Thyroid gland (tissue), 4 donors: ENCODE measurements around the gene TMEM237.

Source experiments
- POLR2A ChIP-seq, 2 donors: fragments of 450-650 bp; IDR thresholded peaks; one replicate each; pipeline ENCODE4 v1.6.1; 2017; ENCODE audit warnings: antibody characterized with exemption in 2 of 2, mild to moderate bottlenecking in 2 of 2, moderate library complexity in 1 of 2
- TF ChIP-seq, protein P1 (sequence below), 6 experiments: fragments of 200-600 bp in 3 of 6; fragments of 450-650 bp in 3 of 6; sonication (generic) in 3 of 6; IDR thresholded peaks; one replicate each; pipeline ENCODE4 v1.5.1; 2016 to 2019; ENCODE audit warnings: antibody characterized with exemption in 6 of 6, mild to moderate bottlenecking in 2 of 6, inconsistent platforms in 1 of 6, moderate library complexity in 1 of 6

DNA sequence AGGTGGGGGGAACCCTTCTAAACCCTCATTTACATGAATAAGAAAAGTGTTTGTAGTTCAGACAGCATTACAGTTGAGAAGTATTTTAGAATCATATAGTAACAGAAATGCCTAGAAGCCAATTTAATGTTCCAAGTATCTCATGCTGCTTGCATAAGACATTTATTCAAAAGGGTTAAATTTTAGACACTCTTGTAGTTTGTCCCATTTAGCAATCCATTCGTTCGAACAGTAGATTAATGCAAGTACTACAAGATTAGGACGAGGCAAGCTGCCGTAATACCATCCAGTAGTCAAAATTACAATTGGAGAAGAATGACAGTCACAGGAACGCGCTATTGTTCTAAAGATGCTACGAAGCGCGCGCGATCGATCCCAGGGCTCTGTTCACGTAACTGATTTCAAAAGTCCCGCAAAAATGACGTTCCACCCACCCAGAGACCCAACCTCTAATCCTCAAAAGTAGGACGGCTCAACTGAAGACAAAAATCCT lies 1.2 kb downstream of the TMEM237 start:
- TF ChIP-seq, protein P1, sequence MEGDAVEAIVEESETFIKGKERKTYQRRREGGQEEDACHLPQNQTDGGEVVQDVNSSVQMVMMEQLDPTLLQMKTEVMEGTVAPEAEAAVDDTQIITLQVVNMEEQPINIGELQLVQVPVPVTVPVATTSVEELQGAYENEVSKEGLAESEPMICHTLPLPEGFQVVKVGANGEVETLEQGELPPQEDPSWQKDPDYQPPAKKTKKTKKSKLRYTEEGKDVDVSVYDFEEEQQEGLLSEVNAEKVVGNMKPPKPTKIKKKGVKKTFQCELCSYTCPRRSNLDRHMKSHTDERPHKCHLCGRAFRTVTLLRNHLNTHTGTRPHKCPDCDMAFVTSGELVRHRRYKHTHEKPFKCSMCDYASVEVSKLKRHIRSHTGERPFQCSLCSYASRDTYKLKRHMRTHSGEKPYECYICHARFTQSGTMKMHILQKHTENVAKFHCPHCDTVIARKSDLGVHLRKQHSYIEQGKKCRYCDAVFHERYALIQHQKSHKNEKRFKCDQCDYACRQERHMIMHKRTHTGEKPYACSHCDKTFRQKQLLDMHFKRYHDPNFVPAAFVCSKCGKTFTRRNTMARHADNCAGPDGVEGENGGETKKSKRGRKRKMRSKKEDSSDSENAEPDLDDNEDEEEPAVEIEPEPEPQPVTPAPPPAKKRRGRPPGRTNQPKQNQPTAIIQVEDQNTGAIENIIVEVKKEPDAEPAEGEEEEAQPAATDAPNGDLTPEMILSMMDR (IDR thresholded peaks at IDR 0.05): no peak
- no peak for TF ChIP-seq POLR2A (IDR thresholded peaks at IDR 0.05)
